Stimulated activated CD8-positive, alpha-beta memory T cell treated with anti-CD3 and anti-CD28 coated beads, Interleukin-2, amount 100 ng/mL, for 48 hours (primary cell): ENCODE measurements around the gene PRKCA.

Source experiments
- DNase-seq, 2 donors: peaks; one replicate each; pipeline ENCODE4 v3.0.0-alpha.2; 2020; ENCODE audit warnings: low read depth in 2 of 2

The PRKCA gene

DNA sequence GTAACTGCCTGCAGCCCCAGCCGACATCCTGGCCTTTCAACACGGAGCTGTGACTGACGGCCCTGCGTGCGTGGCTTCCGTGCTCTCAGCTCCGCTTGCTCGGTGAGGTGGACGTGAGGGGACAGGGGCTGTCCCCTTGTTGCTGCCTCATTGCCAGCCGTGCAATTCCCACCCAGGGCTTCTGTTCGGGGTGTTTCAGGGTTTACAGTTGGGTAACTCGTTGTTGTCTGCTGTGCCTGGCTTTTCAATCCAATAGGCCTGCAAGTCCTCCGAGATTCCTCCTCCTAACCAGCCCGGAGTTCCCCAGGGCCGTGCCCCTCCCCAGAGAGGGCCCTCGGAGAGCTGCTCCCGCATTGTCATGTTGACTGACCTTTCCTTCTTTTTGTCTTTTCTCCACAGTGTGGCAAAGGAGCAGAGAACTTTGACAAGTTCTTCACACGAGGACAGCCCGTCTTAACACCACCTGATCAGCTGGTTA, 501.1 kb downstream of the PRKCA start:
- no peak for DNase-seq

DNA sequence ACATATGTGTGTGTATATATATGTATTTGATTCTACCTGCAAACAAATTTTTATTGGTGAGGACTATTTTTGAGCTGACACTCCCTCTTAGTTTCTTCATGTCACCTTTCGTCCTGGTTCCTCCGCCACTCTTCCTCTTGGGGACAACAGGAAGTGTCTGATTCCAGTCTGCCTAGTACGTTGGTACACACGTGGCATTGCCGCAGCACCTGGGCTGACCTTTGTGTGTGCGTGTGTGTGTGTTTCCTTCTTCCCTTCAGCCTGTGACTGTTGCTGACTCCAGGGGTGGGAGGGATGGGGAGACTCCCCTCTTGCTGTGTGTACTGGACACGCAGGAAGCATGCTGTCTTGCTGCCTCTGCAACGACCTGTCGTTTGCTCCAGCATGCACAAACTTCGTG, 503.2 kb downstream of the PRKCA start:
- no peak for DNase-seq

DNA sequence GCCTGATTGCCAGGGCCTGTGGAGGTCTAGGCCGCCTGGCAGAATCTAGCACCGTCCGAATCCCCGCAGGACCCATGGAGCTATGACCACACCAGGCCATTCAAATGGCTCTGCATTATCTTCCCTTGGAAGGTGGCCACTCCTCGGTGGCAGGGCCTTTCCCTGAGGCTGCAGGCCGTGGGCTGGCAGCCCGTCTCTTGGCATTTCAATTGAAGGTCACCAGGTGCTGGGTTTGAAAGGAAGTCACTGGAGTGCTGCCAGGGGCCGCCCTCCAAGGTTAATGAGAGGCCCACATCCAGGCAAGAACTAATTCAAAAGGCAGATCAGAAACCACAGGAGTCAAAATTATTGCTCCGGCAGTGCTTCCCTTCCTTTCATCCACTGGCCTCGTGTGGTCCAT, 504.8 kb downstream of the PRKCA start:
- DNase-seq = no peak

DNA sequence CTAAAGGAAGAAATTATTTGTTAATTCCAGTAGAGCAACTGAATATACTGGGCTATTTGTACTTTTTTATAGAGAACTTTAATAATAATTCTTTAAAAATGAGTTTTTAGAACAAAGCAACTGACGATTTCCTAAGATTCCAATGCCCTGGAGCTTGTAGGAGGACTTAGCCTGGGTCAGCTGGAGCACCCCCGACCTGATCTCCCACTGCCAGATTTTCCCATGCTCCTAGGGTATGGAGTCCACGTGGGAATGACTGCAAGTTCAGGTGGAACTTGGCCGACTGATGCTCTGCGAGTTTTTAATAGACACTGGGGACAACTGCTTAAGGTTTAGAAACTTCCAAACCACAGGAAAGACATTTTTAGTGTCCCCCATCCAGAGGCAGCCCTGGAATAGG, 507.0 kb downstream of the PRKCA start:
- DNase-seq = no peak

DNA sequence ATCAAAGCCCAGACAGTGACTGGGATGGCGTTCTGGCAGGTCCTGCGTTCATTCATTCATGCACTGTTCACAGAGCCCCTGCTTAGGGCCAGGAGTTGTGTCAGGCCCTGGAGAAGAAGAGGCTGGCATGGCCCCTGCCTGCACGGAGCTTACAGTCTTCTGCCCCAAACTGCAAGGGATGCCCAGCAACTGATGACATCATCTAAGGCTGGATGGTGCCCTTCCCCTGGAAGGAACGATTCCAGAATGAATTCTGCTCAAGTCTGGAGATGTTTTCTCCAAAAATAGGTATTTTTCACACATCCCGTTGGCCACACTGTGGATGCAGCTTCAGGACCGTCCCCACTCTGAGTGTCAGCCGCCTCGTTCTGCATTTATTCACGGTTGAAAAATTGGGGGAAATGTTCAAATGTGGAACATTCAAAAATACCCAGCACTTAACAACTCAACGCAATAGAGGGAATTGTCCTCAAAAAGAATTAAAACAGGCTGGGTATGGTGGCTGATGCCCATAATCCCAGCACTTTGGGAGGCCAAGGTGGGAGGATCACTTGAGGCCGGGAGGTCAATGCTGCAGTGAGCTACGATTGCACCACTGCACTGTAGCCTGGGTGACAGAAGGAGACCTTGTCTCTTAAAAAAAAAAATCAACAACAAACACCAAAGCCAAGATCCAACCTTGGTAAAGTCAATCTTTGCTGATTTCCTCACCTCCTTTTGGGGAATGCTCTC, 508.7 kb downstream of the PRKCA start:
- DNase-seq = no peak

DNA sequence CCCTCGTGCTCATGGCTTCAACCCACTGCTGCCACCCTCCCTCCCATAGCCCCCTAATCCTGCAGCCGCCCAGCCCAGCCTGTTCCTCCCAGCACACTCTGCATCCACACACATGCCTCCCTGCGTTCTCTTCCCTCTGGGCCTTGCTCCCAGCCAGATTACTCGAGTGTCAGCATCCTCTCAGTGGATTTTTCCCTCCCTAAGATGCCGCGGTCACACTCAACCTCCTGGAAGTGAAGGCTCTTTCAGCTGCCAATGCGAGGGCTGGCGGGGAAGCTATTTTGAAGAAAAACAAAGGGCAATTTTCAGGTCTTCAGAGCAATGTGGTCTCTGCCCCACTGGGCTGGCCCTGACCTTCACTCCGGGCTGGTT, 509.3 kb downstream of the PRKCA start:
- no peak for DNase-seq

DNA sequence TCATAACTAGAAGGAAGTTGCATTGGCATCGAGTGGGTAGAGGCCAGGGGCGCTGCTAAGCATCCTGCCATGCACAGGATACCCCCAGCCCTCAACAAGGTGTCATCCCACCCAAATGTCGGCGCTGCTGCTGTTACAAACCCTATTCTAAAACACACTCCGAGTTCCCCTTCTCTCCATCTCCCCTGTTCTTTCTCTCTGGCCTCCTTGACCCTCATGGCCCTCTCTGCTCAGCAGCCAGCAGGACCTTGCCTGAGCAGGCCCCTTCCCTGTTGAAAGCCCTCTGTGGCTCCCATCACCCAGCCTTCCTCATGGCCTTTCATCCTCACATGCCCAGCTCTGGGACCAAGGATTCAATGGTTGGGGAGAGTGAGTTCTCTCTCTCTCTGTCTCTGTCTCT, 510.2 kb downstream of the PRKCA start:
- no peak for DNase-seq

DNA sequence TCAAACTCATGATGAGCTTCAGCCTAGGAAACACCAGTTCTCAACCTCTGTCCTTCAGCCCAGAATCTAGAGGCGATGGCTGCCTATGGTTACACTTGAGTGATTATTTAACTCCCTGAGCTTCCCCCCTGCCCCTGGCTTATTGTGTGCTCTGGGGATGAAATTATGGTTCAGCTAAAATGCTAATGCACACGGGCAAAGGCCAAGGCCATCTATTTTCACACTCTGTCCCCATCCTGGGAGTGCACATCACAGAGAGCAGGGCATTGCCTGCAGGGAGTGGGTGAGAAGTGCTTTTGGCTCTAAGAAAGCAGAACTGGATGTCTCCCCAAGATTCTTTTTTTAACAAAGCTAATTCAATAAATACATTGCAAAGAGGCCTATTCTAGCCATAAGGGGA, 510.9 kb downstream of the PRKCA start:
- no peak for DNase-seq

DNA sequence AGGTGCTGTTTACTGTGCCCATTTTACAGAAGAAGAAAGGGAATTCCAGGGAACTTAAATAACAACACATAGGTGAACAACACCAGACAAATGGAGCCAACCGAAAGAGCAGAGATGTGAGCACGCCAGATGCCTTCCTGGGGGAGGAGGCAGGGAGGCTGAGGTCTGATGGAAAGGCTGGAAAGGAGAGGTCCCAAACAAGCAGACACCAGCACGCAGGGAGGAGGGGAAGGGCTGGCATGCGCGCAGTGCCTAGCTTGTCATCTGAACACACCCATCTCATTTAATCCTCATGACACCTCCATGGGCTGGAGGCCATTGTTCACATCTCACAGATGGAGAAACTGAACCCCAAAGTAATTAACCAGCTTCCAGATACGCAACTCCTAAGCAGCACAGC, 511.6 kb downstream of the PRKCA start:
- no peak for DNase-seq

DNA sequence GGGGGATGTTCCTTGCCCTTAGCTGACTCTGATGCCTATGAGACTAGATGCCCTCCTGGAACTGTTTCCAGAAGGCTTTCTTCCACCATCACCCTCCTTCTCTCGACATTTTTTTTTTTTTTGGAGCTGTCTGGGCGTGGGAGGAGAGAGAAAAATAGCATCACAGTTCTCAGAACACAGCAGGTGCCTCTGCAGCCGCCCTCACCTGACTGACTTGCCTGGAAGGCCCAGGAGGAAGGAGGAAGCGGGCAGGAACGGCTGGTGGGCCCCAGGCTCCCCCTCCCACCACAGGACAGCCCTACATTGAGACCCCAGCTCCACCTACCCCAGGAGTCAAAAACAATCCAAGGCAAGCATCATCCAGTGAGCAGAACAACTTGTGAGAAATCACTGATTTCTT, 512.2 kb downstream of the PRKCA start:
- no peak for DNase-seq

DNA sequence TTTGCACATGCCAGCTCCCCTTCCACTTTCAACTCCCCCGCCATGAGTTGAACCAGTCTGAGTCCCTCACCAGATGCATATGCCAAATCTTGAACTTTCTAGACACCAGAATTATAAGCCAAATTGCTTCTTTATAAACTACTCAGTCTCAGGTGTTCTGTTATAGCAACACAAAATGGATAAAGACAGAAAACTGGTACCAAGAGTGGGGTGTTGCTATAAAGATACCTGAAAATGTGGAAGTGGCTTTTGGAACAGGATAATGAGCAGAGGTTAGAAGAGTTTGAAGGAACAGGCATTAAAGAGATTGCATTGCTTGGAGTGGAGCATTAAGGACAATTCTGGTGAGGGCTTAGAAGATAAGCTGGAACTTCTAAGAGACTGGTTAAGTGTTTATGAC, 515.3 kb downstream of the PRKCA start:
- no peak for DNase-seq

DNA sequence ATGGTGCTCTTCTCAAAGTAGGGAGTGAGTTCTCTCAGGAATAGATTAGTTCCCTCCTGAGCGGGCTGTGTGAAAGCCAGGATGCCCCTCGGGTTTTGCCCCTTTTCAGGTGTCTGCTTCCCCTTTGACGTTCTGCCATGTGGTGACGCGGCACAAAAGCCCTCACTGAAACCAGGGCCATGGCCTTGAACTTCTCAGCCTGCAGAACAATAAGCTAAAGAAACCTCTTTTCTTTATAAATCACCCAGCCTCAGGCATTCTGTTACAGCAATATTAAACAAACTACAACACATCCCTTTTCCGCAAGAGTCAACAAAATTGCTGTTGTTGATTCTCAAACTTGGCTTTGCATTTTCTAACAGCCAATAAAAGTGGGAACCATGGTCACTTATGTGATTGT, 517.1 kb downstream of the PRKCA start:
- no peak for DNase-seq

DNA sequence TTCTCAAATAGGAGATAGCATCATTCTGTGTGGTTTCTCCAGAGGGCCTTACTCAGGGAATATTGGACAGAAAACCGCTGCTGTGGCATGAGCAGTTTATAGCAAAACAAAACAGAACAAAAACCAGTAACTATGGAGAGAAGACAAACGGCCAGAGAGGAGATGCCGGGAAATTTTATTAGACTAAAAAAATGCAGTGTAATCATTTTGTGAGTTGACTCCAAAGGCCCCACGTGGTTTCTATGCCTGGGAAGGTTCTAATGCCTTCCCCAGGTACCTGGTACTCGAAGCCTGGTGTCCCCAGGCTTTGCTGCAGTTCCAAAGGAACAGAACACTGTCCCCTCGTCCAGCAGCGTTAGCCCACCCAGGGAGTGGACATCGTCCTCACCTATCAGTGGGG, 519.6 kb downstream of the PRKCA start:
- DNase-seq = no peak

DNA sequence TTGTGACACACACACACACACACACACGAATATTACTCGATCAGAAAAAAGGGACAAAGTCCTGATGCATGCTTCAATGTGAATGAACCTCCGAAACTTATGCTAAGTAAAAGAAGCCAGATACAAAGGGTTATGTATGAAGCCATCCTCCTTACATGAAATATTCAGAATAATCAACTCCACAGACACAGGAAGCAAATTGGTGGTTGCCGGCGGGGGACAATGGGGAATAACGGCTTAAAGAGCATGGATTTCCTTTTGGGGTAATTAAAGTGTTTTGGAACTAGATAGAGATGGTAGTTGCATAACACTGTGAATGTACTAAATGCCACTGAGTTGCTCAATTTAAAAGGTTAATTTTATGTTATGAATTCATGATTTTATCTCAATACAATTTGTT, 524.4 kb downstream of the PRKCA start:
- DNase-seq = no peak

DNA sequence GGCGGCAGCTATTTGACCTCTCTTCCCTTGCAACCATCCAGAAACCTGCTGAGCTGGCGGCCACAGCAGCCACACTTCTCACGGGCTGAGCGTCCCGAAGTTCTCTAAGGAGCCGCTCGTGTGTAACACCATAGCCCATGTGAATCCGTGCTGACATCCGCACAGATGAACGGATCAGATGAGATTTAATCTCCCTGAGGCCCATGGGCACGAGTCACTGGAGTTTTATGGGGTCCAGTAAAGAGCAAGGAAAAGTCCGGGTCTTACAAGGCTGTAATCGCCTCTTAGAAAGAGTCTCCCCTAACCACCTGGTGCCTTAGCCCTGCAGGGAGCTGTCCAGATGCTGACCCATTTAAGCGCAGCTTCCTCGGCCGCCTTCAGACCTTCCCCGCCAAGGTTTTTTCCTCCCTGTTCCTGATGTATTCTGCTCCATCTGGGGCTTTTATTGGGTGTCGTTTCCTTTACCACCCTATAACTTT, 527.0 kb downstream of the PRKCA start:
- no peak for DNase-seq

DNA sequence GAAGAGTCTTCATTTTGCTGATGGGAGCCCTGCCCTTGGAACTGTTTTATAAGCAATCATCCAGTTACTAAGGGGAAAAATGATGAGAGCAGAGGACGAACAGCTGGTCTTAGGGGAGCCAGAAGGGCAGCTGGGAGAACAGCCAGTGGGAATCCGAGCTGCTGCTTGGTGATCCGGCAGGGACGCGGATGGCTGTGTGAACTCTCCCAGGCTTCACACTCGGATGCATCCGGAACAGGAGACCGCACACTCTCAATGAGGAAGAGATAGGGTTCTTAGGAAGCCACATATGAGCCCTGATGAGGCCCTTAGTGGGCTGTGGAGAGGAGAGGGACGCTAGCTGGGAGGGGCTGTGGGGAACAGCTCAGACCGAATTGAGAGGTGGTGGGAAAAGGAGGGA, 527.5 kb downstream of the PRKCA start:
- DNase-seq = no peak

DNA sequence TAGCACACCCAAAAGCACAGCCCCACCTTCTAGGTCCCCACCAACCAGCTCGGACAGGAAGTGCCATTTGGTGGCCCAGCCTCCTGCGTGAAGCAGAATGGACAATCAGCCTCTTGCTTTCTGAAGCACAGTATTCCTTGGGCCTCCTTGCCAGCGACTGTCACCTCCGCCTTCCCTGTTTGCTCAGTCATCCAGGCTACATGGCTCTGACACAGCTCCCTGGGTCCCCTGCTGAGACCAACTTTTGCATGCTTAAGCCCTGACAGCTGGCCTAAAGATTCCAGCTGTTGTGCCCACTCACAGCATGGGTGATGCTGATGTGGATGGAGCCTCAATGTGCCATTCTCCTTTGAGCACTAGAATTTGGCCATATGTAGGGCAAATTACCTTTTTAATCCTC, 528.0 kb downstream of the PRKCA start:
- DNase-seq = no peak

DNA sequence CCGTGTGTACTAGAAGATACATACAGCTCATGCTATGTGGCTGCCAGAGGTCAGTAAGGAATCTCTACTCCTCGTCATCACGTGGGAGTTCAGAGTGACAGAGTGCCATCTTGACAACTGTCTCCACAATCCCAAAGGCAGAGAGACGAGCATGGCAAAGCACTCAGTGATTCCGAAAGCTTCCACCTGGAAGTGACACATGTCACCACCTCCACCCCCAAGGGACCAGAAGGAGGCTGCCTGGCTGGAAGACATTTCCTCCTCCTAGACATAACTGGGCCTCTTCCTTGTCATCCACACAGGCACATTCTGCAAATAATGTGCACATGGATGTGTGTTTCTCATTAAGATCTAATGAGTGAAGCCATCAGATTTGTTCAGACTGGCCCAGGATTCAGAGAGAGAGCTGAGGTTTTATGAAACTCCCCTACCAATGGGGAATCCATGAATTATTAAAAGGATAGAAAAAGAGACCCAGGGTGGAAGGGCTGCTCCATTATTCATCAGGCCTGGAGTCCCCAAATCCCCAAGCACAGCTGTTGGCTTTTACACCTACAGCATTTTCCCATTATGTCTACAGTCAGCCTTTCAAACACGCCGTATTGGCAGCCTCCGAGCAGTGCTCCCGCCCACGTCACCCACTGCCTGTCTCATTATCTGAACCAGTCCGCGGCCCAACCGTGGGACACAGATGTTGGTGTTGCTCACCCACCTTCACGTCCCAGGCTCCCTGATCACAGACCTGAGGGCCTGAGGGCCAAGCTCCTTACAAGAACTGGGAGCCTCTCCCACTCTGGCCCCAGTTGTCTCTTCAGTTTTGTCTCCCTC, 529.2 kb downstream of the PRKCA start:
- DNase-seq = no peak

DNA sequence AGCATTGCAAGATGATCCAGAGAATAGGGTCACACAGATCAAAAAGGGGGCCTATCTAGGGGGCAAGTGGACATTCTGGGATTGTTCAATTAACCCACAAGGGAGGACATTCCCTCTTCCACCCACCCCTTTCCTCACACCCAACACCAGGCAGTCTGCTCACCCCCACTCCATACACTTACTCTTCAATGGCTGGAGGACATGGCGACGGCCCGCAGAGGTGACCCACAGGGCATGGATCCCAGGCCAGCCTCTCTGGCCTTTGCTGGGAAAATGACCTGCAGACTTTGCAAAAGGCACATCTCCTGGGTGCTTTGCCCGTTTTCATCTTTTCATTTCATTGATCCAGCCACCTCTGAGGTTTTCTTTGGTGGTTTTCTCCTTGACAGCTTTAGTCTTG, 530.8 kb downstream of the PRKCA start:
- no peak for DNase-seq

DNA sequence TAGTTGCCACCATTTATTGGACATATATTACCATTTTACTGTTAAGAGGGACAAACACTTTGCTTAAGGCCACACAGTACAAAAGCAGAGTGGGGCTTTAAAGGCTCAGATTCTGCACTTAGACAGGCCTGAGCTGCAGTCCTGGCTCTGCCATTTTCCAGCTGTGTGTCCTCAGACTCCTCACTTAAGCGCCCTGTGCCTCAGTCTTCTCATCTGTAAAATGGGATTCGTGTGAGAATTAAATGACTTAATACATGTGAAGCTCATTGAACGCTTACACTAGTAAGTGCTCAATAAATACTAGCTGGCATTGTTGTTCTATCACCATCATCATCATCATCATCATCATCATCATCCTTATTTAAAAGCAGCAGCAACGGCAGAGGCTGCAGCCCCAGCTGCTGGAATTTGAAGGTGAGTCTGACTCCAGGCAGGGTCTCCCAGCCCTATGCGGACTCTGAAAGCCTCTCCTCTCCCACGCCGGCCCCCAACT, 532.1 kb downstream of the PRKCA start:
- no peak for DNase-seq

DNA sequence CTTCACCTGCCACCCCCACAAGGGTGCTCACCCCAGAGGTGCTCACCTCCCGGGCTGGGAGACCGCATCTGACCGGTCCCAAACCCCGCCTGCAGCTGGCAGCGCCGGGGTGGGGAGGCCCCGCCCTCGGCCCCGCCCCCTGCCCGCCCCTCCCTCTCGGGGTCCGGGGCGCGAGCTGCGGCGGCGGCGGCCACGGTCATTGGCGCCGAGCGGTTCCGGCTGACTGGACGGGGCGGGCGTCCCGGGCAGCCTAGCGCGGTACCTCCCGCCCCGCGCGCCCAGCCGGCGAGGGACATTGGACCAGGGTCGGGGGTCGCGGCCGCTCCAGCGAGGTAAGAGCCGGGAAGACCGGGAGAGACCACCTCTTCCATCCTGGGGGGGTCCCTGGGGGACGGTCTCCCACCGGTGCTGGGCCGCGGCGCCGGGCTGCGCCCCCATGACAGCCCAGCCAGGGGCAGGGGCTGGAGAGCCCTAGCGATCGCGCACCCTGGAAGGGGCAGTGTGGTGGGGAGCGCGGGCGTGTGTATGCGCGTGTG, 532.6 kb downstream of the PRKCA start, which contains the start of gene CACNG5:
CACNG5 (plus strand) TSS at position 199 of the 536 bp plus-strand sequence. CDS start 42,216 bp downstream, outside the sequence.
- DNase-seq = no peak

DNA sequence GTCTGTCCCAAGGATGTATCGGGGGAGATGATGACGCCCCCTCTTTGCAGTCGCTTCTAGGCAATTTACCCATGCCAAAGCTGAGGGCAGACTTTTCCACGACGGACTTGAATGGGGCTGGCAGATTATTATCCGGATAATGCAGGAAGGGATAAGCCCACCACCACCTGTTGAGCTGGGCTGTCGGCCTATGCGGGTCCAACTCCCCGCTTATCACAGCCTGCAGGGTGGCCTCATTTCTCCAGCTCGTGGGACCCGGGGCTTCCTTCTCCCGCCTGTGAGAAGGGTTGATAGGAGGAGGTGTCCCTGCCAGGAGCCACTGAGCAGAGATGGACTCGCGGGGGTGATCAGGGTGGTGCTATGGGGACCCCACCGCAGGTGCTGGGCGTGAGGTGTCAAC, 533.1 kb downstream of the PRKCA start:
- DNase-seq = no peak
